Measurements from ENCODE around the gene EYA2.

DNA sequence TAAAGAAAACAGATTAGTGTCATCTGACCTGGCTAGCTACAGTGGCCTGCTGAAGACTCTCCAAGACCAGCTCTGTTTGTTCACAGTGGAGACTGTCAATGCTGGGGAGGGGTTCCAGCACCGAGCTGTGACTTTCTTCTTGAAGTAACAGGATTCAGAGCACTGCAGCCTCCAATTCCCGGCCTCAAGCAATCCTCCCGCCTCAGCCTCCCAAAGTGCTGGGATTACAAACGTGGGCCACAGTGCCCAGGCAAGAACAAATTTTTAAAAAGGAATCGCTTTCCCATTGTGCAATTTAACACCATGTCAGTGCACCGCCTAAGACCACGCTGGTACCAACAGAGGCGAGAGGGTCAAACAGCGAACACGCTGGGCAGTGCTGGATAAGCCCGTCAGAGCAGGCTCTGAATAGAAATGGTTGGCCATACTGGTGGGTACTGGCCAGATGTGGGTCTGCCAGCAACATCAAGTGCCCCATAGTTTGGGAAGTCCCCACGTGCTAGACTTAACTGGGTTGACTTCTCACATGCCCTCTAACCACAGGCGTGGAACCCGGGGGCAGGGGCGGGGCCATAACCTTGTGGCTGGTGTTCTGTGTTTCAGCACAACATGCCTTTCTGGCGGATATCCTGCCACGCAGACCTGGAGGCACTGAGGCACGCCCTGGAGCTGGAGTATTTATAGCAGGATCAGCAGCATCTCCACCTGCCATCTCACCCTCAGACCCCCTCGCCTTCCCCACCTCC, 293.0 kb downstream of the EYA2 start:
- TF ChIP-seq CTCF (IDR thresholded peaks at IDR 0.05) (no peak), POLR2A (IDR thresholded peaks at IDR 0.05) (no peak)

Measured in gastroesophageal sphincter (tissue), 3 donors.